Tibial nerve (tissue), 4 donors: ENCODE data around the gene FTCD. TPM values are rescaled to one million over a fixed set of nuclear protein-coding genes. Genes with fewer than 3 reads are reported as not detected.
"Not testable (repeated sequence)": the region's sequence is repeated elsewhere in the genome, so short reads cannot be mapped to it uniquely, and the experiment has no call there.

Experiments
- DNase-seq, 2 donors: peaks; one replicate each; pipeline ENCODE4 v3.0.0-alpha.2; 2019; ENCODE audit warnings: low spot score in 2 of 2
- H3K27ac ChIP-seq, 4 donors: fragments of 200-600 bp; sonication (generic) in 3 of 4; one replicate each; pipeline ENCODE4 v1.5.1; 2017 to 2019; ENCODE audit warnings: mild to moderate bottlenecking in 1 of 4
- H3K27me3 ChIP-seq, 2 donors: fragments of 200-600 bp; sonication (generic) in 1 of 2; one replicate each; pipeline versions ENCODE4 v1.5.1 to v1.6.0; 2017 to 2019
- H3K36me3 ChIP-seq, 3 donors: fragments of 200-600 bp; sonication (generic); one replicate each; pipeline ENCODE4 v1.5.1; 2018 to 2019
- H3K4me1 ChIP-seq, 4 donors: fragments of 200-600 bp; sonication (generic) in 3 of 4; one replicate each; pipeline ENCODE4 v1.5.1; 2017 to 2019
- H3K4me3 ChIP-seq, 4 donors: fragments of 200-600 bp; sonication (generic) in 3 of 4; one replicate each; pipeline ENCODE4 v1.5.1; 2017 to 2019; ENCODE audit warnings: mild to moderate bottlenecking in 1 of 4, moderate library complexity in 1 of 4
- H3K9me3 ChIP-seq, 4 donors: fragments of 200-600 bp; sonication (generic) in 3 of 4; one replicate each; pipeline ENCODE4 v1.5.1; 2017 to 2019
- CTCF ChIP-seq, 5 experiments: fragments of 200-600 bp in 3 of 5; fragments of 450-650 bp in 2 of 5; sonication (generic) in 3 of 5; IDR thresholded peaks; one replicate each; pipeline ENCODE4 v1.5.1; 2016 to 2019; ENCODE audit warnings: antibody characterized with exemption in 5 of 5, mild to moderate bottlenecking in 3 of 5, moderate library complexity in 2 of 5
- EP300 ChIP-seq, 2 donors: sonication (generic); formaldehyde crosslinking; IDR thresholded peaks; one replicate each; pipeline ENCODE4 v1.6.1; 2017; ENCODE audit warnings: antibody characterized with exemption in 2 of 2, mild to moderate bottlenecking in 1 of 2
- POLR2A ChIP-seq, 2 donors: fragments of 450-650 bp; IDR thresholded peaks; one replicate each; pipeline ENCODE4 v1.6.1; 2017; ENCODE audit warnings: antibody characterized with exemption in 2 of 2, mild to moderate bottlenecking in 2 of 2, moderate library complexity in 2 of 2
- WGBS, 2 donors: methylation state at CpG; one replicate each; pipeline ENCODE4 v1.1.5; 2018; 5-methylcytosine and 5-hydroxymethylcytosine counted together
- total RNA-seq, 4 donors: library from RNA; depleted of rRNA; stranded (reverse); fragments of >200 nt; gene quantifications; one replicate each; pipeline ENCODE4 v1.1.0, GENCODE V29; 2016

Gene FTCD
- total RNA-seq, 4 donors from 2014 or later: 2.2 to 21.2 (median 2.5) TPM

GRCh38 chr21:46149205-46149901 is 6.0 kb downstream of the FTCD start:
- WGBS, 2 donors: 77 to 78% methylated on average over 22 of the region's 22 CpGs
- peak in 1 of 2 donors; percentile 8 for DNase-seq
- no peaks in the 10 kb centered on the region for H3K36me3 ChIP-seq

GRCh38 chr21:46148106-46148505 is 7.3 kb downstream of the FTCD start:
- peaks cover 0 to 6% of the 10 kb centered on the region in 2 donors for H3K27me3 ChIP-seq
- DNase-seq: no peak
- TF ChIP-seq EP300 (IDR thresholded peaks at IDR 0.05): no peak
- TF ChIP-seq POLR2A (IDR thresholded peaks at IDR 0.05): no peak
- TF ChIP-seq CTCF (IDR thresholded peaks at IDR 0.05): no peak
- H3K9me3 ChIP-seq: no peaks in the 10 kb centered on the region
- no peaks in the 10 kb centered on the region for H3K36me3 ChIP-seq
- peaks cover 0 to 14% (median 3%) of the 10 kb centered on the region in 4 donors for H3K4me1 ChIP-seq
- WGBS, 2 donors: 86 to 91% methylated on average over 11 of the region's 11 CpGs
- no peak overlapping the region for H3K27ac ChIP-seq
- H3K4me3 ChIP-seq: no peak overlapping the region

More at GRCh38 chr21:46149205-46149901, 6.0 kb downstream of the FTCD start:
- peaks cover 0 to 11% (median 5%) of the 10 kb centered on the region in 4 donors for H3K4me1 ChIP-seq
- H3K27me3 ChIP-seq: peaks cover 0 to 10% of the 10 kb centered on the region in 2 donors
- no peaks in the 10 kb centered on the region for H3K9me3 ChIP-seq
- no peak overlapping the region for H3K27ac ChIP-seq
- no peak for TF ChIP-seq EP300 (IDR thresholded peaks at IDR 0.05)
- no peak for TF ChIP-seq POLR2A (IDR thresholded peaks at IDR 0.05)
- TF ChIP-seq CTCF (IDR thresholded peaks at IDR 0.05): no peak
- no peak overlapping the region for H3K4me3 ChIP-seq

GRCh38 chr21:46147429-46147828 is 8.0 kb downstream of the FTCD start:
- peak in 1 of 5 experiments; percentile 17 for TF ChIP-seq CTCF (IDR thresholded peaks at IDR 0.05)
- DNase-seq: peak in 1 of 2 donors; percentile 6

GRCh38 chr21:46146856-46147255 is 8.5 kb downstream of the FTCD start:
- peaks cover 0 to 10% (median 0%) of the 10 kb centered on the region in 4 donors for H3K4me1 ChIP-seq
- no peak overlapping the region for H3K27ac ChIP-seq
- H3K9me3 ChIP-seq: no peaks in the 10 kb centered on the region
- H3K36me3 ChIP-seq: no peaks in the 10 kb centered on the region
- WGBS, 2 donors: 68 to 72% methylated on average over 14 of the region's 14 CpGs
- peak in 1 of 2 donors; percentile 1 for DNase-seq
- no peak overlapping the region for H3K4me3 ChIP-seq
- TF ChIP-seq POLR2A (IDR thresholded peaks at IDR 0.05) (no peak), CTCF (IDR thresholded peaks at IDR 0.05) (no peak), EP300 (IDR thresholded peaks at IDR 0.05) (no peak)
- no peaks in the 10 kb centered on the region for H3K27me3 ChIP-seq

More at GRCh38 chr21:46147429-46147828, 8.0 kb downstream of the FTCD start:
- 74 to 81% methylated on average over 11 to 12 of the region's 12 CpGs for WGBS, 2 donors
- H3K4me3 ChIP-seq, H3K36me3 ChIP-seq, H3K9me3 ChIP-seq, H3K27me3 ChIP-seq, H3K27ac ChIP-seq: not testable (repeated sequence)
- peaks cover 0 to 10% (median 0%) of the 10 kb centered on the region in 4 donors for H3K4me1 ChIP-seq

GRCh38 chr21:46145840-46146691 is 9.3 kb downstream of the FTCD start:
- H3K9me3 ChIP-seq: no peaks in the 10 kb centered on the region
- 89 to 93% methylated on average over 42 to 45 of the region's 60 CpGs for WGBS, 2 donors
- peak in 1 of 2 donors; percentile 9 for DNase-seq
- H3K4me1 ChIP-seq: peaks cover 0 to 10% (median 0%) of the 10 kb centered on the region in 4 donors
- no peaks in the 10 kb centered on the region for H3K27me3 ChIP-seq
- no peaks in the 10 kb centered on the region for H3K36me3 ChIP-seq
- TF ChIP-seq EP300 (IDR thresholded peaks at IDR 0.05) (no peak), POLR2A (IDR thresholded peaks at IDR 0.05) (no peak), CTCF (IDR thresholded peaks at IDR 0.05) (no peak)
- no peak overlapping the region for H3K27ac ChIP-seq
- H3K4me3 ChIP-seq: no peak overlapping the region
